ENCODE measurements around the gene SF3B1. TPM values are rescaled to one million over a fixed set of nuclear protein-coding genes. Genes with fewer than 3 reads are reported as not detected.

Gene SF3B1
- total RNA-seq, 4 donors from 2014 or later, result 137 to 297 (median 158) TPM

DNA sequence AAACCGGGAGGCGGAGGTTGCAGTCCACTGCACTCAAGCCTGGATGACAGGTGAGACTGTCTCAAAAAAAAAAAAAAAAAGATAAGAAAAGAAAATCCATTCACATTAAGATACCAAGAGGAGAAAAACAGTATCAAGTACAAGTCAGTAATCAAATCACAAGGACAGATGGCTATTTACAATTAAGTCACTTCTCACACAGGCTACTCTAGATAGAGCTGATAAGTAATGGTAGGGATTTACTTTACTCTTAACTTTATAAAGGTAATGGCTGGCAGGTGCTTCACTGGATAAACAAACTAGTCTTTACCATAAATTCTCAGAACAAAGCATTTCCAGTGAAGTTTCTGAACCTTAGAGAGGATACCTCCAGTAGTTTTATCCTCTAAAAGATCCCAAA, 11.5 kb downstream of the SF3B1 start:
- ATAC-seq (no peak), DNase-seq (no peak)
- no peaks in the 10 kb centered on the region for H3K9me3 ChIP-seq
- H3K36me3 ChIP-seq, result peaks cover 0 to 44% of the 10 kb centered on the region in 2 donors
- no peak overlapping the region for H3K27ac ChIP-seq
- in situ Hi-C loops (cut with MboI; ENCODE audit: low sequenced_read_pairs in 4 of 4) (loop anchor here in 1 of 4 donors (25.0 kb wide), 1 partner anchor 636 kb away; the partner anchor contains the start of gene GTF3C3), intact Hi-C loops (cut with DNase I; ENCODE audit: low total_unique reads) (no loop called here)
- H3K4me3 ChIP-seq, result no peak overlapping the region
- TF ChIP-seq POLR2A (IDR thresholded peaks at IDR 0.05), result no peak
- TF ChIP-seq, protein P1, sequence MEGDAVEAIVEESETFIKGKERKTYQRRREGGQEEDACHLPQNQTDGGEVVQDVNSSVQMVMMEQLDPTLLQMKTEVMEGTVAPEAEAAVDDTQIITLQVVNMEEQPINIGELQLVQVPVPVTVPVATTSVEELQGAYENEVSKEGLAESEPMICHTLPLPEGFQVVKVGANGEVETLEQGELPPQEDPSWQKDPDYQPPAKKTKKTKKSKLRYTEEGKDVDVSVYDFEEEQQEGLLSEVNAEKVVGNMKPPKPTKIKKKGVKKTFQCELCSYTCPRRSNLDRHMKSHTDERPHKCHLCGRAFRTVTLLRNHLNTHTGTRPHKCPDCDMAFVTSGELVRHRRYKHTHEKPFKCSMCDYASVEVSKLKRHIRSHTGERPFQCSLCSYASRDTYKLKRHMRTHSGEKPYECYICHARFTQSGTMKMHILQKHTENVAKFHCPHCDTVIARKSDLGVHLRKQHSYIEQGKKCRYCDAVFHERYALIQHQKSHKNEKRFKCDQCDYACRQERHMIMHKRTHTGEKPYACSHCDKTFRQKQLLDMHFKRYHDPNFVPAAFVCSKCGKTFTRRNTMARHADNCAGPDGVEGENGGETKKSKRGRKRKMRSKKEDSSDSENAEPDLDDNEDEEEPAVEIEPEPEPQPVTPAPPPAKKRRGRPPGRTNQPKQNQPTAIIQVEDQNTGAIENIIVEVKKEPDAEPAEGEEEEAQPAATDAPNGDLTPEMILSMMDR (IDR thresholded peaks at IDR 0.05 in 4 of 5, conservative IDR thresholded peaks at IDR 0.05 in 1 of 5), result no peak
- H3K4me1 ChIP-seq, result peaks cover 23 to 43% of the 10 kb centered on the region in 2 donors
- no peaks in the 10 kb centered on the region for H3K27me3 ChIP-seq

DNA sequence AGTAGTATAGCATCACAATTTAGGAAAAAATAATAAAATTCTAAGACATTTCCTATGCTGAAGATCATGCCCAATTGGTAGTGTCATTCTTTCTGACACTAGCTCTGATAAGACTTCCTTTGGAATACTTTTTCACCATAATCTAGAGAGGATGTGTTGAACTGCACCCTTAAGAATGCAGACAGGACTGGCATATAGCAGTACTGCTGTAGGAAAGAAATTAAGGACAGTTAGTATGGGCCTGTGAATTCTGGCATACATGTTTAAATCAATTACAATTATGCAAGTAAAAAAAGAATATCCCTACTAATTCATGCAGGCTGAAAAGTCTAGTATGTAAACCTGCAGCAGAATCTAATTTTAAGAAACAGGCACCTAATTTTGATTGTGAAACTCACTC, 15.4 kb downstream of the SF3B1 start:
- H3K27me3 ChIP-seq, result no peaks in the 10 kb centered on the region
- H3K27ac ChIP-seq, result no peak overlapping the region
- no peak for TF ChIP-seq POLR2A (IDR thresholded peaks at IDR 0.05)
- TF ChIP-seq, protein P1 (IDR thresholded peaks at IDR 0.05 in 4 of 5, conservative IDR thresholded peaks at IDR 0.05 in 1 of 5), result no peak
- in situ Hi-C loops (cut with MboI; ENCODE audit: low sequenced_read_pairs in 4 of 4) (loop anchor here in 1 of 4 donors (25.0 kb wide), 1 partner anchor 632 kb away; the partner anchor contains the start of gene GTF3C3), intact Hi-C loops (cut with DNase I; ENCODE audit: low total_unique reads) (no loop called here)
- ATAC-seq (no peak), DNase-seq (no peak)
- H3K4me3 ChIP-seq, result no peak overlapping the region
- no peaks in the 10 kb centered on the region for H3K9me3 ChIP-seq
- peaks cover 0 to 82% of the 10 kb centered on the region in 2 donors for H3K36me3 ChIP-seq
- H3K4me1 ChIP-seq, result peaks cover 0 to 4% of the 10 kb centered on the region in 2 donors

DNA sequence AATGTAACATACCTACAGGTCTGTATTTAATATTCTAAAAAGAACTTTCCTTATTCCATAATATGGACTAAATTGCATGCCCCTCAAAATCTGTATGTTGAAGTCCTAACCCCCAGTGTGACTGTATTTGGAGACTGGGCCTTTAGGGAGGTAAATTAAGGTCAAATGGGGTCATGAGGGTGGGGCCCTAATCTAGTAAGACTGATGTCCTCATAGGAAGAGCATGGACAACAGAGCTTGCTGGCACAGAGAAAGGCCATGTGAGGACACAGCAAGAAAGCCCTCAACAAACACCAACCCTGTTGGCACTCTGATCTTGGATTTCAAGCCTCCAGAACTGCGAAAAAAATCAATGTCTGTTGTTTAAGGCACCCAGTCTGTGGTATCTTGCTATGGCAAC, 18.6 kb downstream of the SF3B1 start:
- ATAC-seq (no peak), DNase-seq (no peak)
- Histone ChIP-seq H3K27me3 (no peaks in the 10 kb centered on the region), H3K36me3 (peaks cover 0 to 95% of the 10 kb centered on the region in 2 donors), H3K27ac (no peak overlapping the region), H3K4me3 (no peak overlapping the region), H3K9me3 (no peaks in the 10 kb centered on the region), H3K4me1 (no peaks in the 10 kb centered on the region)
- TF ChIP-seq, protein P1 (IDR thresholded peaks at IDR 0.05 in 4 of 5, conservative IDR thresholded peaks at IDR 0.05 in 1 of 5), result no peak
- no peak for TF ChIP-seq POLR2A (IDR thresholded peaks at IDR 0.05)
- in situ Hi-C loops (cut with MboI; ENCODE audit: low sequenced_read_pairs in 4 of 4) (loop anchor here in 1 of 4 donors (25.0 kb wide), 1 partner anchor 629 kb away; the partner anchor contains the start of gene GTF3C3), intact Hi-C loops (cut with DNase I; ENCODE audit: low total_unique reads) (no loop called here)

DNA sequence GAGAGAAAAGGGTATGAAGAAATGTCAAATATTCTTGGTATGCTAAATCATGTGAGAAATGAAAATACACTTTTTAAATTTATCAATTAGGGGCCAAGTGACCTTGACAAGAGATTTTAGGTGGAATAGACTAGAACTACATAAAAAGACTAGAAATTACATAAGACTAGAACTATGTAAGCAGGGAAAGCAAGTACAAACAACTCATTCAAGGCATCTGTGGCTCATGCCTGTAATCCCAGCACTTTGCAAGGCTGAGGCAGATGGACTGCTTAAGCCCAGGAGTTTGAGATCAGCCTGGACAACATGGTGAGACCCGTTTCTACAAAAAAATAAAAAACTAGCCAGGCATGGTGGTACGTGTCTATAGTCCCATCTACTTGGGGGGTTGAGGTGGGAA, 20.3 kb downstream of the SF3B1 start:
- intact Hi-C loops (cut with DNase I; ENCODE audit: low total_unique reads), result no loop called here
- Histone ChIP-seq H3K27ac (no peak overlapping the region), H3K4me1 (no peaks in the 10 kb centered on the region), H3K4me3 (no peak overlapping the region), H3K9me3 (no peaks in the 10 kb centered on the region), H3K36me3 (peaks cover 5 to 96% of the 10 kb centered on the region in 2 donors), H3K27me3 (no peaks in the 10 kb centered on the region)
- no peak for DNase-seq
- in situ Hi-C loops (cut with MboI; ENCODE audit: low sequenced_read_pairs in 4 of 4), result loop anchor here in 1 of 4 donors (25.0 kb wide), 1 partner anchor 627 kb away; the partner anchor contains the start of gene GTF3C3
- no peak for ATAC-seq
- no peak for TF ChIP-seq POLR2A (IDR thresholded peaks at IDR 0.05)
- TF ChIP-seq, protein P1 (IDR thresholded peaks at IDR 0.05 in 4 of 5, conservative IDR thresholded peaks at IDR 0.05 in 1 of 5), result no peak

DNA sequence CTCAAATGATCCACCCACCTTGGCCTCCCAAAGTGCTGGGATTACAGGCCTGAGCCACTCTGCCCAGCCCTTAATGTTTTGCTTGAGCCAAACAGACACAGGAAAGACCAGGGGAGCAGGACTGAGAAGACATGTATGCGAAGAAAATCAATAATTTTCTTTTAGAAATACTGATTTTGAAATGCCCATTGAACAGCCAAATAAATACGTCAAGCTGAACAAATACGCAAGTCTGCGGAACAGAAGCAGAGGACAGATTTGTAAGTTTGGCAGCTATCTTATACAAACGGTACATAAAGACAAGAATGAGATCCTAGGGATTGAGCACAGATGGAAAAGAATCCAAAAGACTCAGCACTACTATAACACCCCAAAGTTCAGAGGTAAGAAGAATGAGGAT, 20.8 kb downstream of the SF3B1 start:
- no peak for TF ChIP-seq POLR2A (IDR thresholded peaks at IDR 0.05)
- TF ChIP-seq, protein P1 (IDR thresholded peaks at IDR 0.05 in 4 of 5, conservative IDR thresholded peaks at IDR 0.05 in 1 of 5), result no peak
- H3K36me3 ChIP-seq, result peaks cover 5 to 96% of the 10 kb centered on the region in 2 donors
- no peak overlapping the region for H3K4me3 ChIP-seq
- no peaks in the 10 kb centered on the region for H3K27me3 ChIP-seq
- no peaks in the 10 kb centered on the region for H3K9me3 ChIP-seq
- DNase-seq, result no peak
- intact Hi-C loops (cut with DNase I; ENCODE audit: low total_unique reads) (no loop called here), in situ Hi-C loops (cut with MboI; ENCODE audit: low sequenced_read_pairs in 4 of 4) (loop anchor here in 1 of 4 donors (25.0 kb wide), 1 partner anchor 627 kb away; the partner anchor contains the start of gene GTF3C3)
- no peak overlapping the region for H3K27ac ChIP-seq
- ATAC-seq, result no peak
- H3K4me1 ChIP-seq, result no peaks in the 10 kb centered on the region

Measured in gastrocnemius medialis (tissue), 4 donors.